Neural cell (in vitro differentiated cells): Measurements from ENCODE around the gene KCTD19. TPM values are rescaled to one million over a fixed set of nuclear protein-coding genes. Genes with fewer than 3 reads are reported as not detected.
A peak's percentile ranks its signal among the peaks of the same experiment; 100 is the strongest.

Source experiments
- H2AFZ ChIP-seq: fragments of 200-600, 300-800 bp; sonication (generic), shearing (Covaris generic); 2 replicates; pipeline ENCODE4 v1.6.0; 2014; ENCODE audit warnings: low read depth, mild to moderate bottlenecking, antibody characterized with exemption, low read length, moderate library complexity
- H3F3A ChIP-seq: fragments of 200-600 bp; shearing (Covaris generic); 2 replicates; pipeline ENCODE4 v1.6.1; 2016; ENCODE audit warnings: mild to moderate bottlenecking, moderate library complexity, mixed read lengths, antibody characterized with exemption, low read length; ENCODE audit not compliant: insufficient read depth, poor library complexity, severe bottlenecking
- H3K27ac ChIP-seq: fragments of 200-600, 300-800 bp; sonication (generic), shearing (Covaris generic); 2 replicates; pipeline ENCODE4 v1.5.1; 2014; ENCODE audit warnings: mild to moderate bottlenecking, low read length, moderate library complexity
- H3K27me3 ChIP-seq: fragments of 300-800, 200-600 bp; sonication (generic), shearing (Covaris generic); 2 replicates; pipeline ENCODE4 v1.6.0; 2014; ENCODE audit warnings: mild to moderate bottlenecking, low read depth, low read length, moderate library complexity; ENCODE audit not compliant: insufficient read depth
- H3K36me3 ChIP-seq: fragments of 300-800, 200-600 bp; sonication (generic), shearing (Covaris generic); 2 replicates; pipeline ENCODE4 v1.5.1; 2014; ENCODE audit warnings: mild to moderate bottlenecking, antibody characterized with exemption, low read length, moderate library complexity; ENCODE audit not compliant: insufficient read depth
- H3K4me2 ChIP-seq: fragments of 300-800, 200-600 bp; sonication (generic), shearing (Covaris generic); 2 replicates; pipeline ENCODE4 v1.6.0; 2014; ENCODE audit warnings: mild to moderate bottlenecking, low read length
- H3K4me3 ChIP-seq: fragments of 300-800, 200-600 bp; sonication (generic), shearing (Covaris generic); 2 replicates; pipeline ENCODE4 v1.5.1; 2014; ENCODE audit warnings: mild to moderate bottlenecking, low read length, moderate library complexity
- H3K79me2 ChIP-seq: fragments of 200-600 bp; shearing (Covaris generic); replicated peaks from 2 replicates; pipeline ENCODE4 v1.6.0; 2014; ENCODE audit warnings: mild to moderate bottlenecking, low read length, moderate library complexity; ENCODE audit not compliant: insufficient read depth
- H3K9ac ChIP-seq: fragments of 300-800, 200-600 bp; sonication (generic), shearing (Covaris generic); 2 replicates; pipeline ENCODE4 v1.6.1; 2016; ENCODE audit warnings: mild to moderate bottlenecking, low read length, mixed read lengths
- H3K9me2 ChIP-seq: fragments of 200-600 bp; shearing (Covaris generic); 2 replicates; pipeline ENCODE4 v1.6.1; 2016; ENCODE audit warnings: mild to moderate bottlenecking, low read length, mixed read lengths; ENCODE audit not compliant: insufficient read depth
- H3K9me3 ChIP-seq: fragments of 200-600, 300-800 bp; sonication (generic), shearing (Covaris generic); 2 replicates; pipeline ENCODE4 v1.6.1; 2016; ENCODE audit warnings: mild to moderate bottlenecking, mixed run types, low read length, moderate library complexity, mixed read lengths
- H4K20me1 ChIP-seq: fragments of 200-600 bp; shearing (Covaris generic); 2 replicates; pipeline ENCODE4 v1.6.1; 2016; ENCODE audit warnings: mild to moderate bottlenecking, mixed run types; ENCODE audit not compliant: insufficient read depth
- EP300 ChIP-seq: fragments of 450-650 bp; conservative IDR thresholded peaks from 2 replicates; pipeline ENCODE4 v1.6.1; 2014; ENCODE audit warnings: antibody characterized with exemption, mild to moderate bottlenecking, moderate library complexity; ENCODE audit not compliant: poor library complexity, severe bottlenecking
- EZH2 ChIP-seq: fragments of 200-600, 300-800 bp; shearing (Covaris generic), sonication (generic); IDR thresholded peaks from 2 replicates; pipeline ENCODE4 v1.6.1; 2014; ENCODE audit warnings: antibody characterized with exemption, low read length, borderline replicate concordance, mild to moderate bottlenecking; ENCODE audit not compliant: insufficient read depth, poor library complexity, severe bottlenecking
- MXI1 ChIP-seq: fragments of 450-650 bp; conservative IDR thresholded peaks from 2 replicates; pipeline ENCODE4 v1.6.1; 2014; ENCODE audit warnings: antibody characterized with exemption, mild to moderate bottlenecking; ENCODE audit not compliant: poor library complexity, severe bottlenecking
- POLR2AphosphoS5 ChIP-seq: IDR thresholded peaks from 2 replicates; pipeline ENCODE4 v1.6.1; 2012
- RAD21 ChIP-seq: fragments of 450-650 bp; conservative IDR thresholded peaks from 2 replicates; pipeline ENCODE4 v1.6.1; 2014; ENCODE audit warnings: antibody characterized with exemption, mild to moderate bottlenecking, moderate library complexity
- SMC3 ChIP-seq: fragments of 450-650 bp; conservative IDR thresholded peaks from 2 replicates; pipeline ENCODE4 v1.6.1; 2014; ENCODE audit warnings: antibody characterized with exemption, mild to moderate bottlenecking, moderate library complexity; ENCODE audit not compliant: poor library complexity
- TAF1 ChIP-seq: IDR thresholded peaks from 2 replicates; pipeline ENCODE4 v1.6.1; 2012; ENCODE audit warnings: low read depth
- polyA plus RNA-seq: library from polyadenylated mRNA; depleted of rRNA; stranded (reverse); fragments of >200 nt; gene quantifications from 2 replicates; pipeline ENCODE4 v1.2.3, GENCODE V29; 2014
- TF ChIP-seq, protein P1 (sequence below): fragments of 450-650 bp; IDR thresholded peaks from 2 replicates; pipeline ENCODE4 v1.5.1; 2014; ENCODE audit warnings: antibody characterized with exemption, mild to moderate bottlenecking, moderate library complexity; ENCODE audit not compliant: poor library complexity, severe bottlenecking
- TF ChIP-seq, protein P2 (sequence below): IDR thresholded peaks from 2 replicates; pipeline ENCODE4 v1.6.1; 2012; ENCODE audit warnings: borderline replicate concordance

KCTD19 gene
- polyA plus RNA-seq, 1 donor from 2014 or later, result 0.45 TPM

DNA sequence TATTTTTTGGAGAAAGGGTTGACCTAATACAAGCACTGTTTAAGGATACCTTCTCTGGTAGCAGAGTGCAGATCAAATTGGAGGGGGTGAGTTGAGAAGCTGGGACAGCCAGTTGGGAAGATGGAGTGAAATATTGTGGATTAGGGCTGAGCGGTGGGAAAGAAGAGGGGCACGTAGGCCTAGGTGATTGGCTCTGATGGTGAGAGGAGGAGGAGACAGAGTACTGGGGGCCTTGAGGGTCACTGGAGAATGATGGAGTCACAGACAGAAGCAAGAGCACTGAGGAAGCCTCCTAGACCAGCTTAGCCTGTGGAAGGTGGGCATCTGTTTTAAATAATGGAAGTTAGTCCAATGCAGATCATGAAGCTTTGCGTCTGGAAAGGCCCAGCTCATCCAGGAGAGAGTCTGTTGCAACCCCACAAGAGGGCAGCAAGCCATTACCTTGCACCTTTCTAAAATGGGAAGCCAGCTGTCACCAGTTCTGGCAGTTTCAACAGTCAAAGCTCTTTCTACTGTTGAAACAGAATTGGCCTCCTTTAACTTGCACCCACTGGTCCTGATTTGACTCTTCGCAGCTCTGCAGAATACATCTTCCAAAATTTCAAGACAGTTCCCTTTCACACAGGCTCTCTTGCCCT lies 66.0 kb downstream of the KCTD19 start:
- H3F3A ChIP-seq, result no peaks in the 10 kb centered on the region
- TF ChIP-seq RAD21 (peak; percentile 56), SMC3 (peak; percentile 52), MXI1 (no peak)
- TF ChIP-seq, protein P1, sequence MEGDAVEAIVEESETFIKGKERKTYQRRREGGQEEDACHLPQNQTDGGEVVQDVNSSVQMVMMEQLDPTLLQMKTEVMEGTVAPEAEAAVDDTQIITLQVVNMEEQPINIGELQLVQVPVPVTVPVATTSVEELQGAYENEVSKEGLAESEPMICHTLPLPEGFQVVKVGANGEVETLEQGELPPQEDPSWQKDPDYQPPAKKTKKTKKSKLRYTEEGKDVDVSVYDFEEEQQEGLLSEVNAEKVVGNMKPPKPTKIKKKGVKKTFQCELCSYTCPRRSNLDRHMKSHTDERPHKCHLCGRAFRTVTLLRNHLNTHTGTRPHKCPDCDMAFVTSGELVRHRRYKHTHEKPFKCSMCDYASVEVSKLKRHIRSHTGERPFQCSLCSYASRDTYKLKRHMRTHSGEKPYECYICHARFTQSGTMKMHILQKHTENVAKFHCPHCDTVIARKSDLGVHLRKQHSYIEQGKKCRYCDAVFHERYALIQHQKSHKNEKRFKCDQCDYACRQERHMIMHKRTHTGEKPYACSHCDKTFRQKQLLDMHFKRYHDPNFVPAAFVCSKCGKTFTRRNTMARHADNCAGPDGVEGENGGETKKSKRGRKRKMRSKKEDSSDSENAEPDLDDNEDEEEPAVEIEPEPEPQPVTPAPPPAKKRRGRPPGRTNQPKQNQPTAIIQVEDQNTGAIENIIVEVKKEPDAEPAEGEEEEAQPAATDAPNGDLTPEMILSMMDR, result peak; percentile 51

DNA sequence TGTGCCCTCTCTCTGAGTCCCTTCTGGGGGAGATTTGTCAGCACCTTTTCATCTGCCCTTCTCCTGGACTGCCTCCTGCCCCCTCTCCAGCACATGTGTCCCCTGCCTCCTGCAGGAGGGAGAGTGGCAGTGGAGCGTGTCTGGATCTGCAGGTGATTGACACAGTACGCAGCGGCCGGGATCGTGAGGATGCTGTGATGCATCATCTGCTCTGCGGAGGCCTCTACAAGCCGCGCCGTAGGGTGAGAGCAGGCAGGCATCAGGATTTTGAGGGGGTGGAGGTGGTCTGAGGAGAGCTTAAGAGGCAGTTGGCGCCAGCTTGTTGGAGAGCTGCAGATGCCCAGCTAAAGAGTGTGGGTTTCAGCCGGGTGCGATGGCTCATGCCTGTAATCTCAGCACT lies 66.8 kb downstream of the KCTD19 start:
- Histone ChIP-seq H3K9me2 (no peaks in the 10 kb centered on the region), H3K9me3 (no peaks in the 10 kb centered on the region), H3F3A (no peaks in the 10 kb centered on the region), H3K4me2 (no peak overlapping the region), H3K27me3 (no peaks in the 10 kb centered on the region), H3K9ac (no peak overlapping the region), H3K36me3 (no peaks in the 10 kb centered on the region), H3K4me3 (no peak overlapping the region), H3K79me2 (no peaks in the 10 kb centered on the region), H2AFZ (no peak overlapping the region), H4K20me1 (no peaks in the 10 kb centered on the region), H3K27ac (no peak overlapping the region)
- TF ChIP-seq POLR2AphosphoS5 (no peak), EP300 (no peak), TAF1 (no peak), SMC3 (no peak), RAD21 (no peak), EZH2 (no peak), MXI1 (no peak)
- TF ChIP-seq, protein P1, result no peak
- TF ChIP-seq, protein P2, sequence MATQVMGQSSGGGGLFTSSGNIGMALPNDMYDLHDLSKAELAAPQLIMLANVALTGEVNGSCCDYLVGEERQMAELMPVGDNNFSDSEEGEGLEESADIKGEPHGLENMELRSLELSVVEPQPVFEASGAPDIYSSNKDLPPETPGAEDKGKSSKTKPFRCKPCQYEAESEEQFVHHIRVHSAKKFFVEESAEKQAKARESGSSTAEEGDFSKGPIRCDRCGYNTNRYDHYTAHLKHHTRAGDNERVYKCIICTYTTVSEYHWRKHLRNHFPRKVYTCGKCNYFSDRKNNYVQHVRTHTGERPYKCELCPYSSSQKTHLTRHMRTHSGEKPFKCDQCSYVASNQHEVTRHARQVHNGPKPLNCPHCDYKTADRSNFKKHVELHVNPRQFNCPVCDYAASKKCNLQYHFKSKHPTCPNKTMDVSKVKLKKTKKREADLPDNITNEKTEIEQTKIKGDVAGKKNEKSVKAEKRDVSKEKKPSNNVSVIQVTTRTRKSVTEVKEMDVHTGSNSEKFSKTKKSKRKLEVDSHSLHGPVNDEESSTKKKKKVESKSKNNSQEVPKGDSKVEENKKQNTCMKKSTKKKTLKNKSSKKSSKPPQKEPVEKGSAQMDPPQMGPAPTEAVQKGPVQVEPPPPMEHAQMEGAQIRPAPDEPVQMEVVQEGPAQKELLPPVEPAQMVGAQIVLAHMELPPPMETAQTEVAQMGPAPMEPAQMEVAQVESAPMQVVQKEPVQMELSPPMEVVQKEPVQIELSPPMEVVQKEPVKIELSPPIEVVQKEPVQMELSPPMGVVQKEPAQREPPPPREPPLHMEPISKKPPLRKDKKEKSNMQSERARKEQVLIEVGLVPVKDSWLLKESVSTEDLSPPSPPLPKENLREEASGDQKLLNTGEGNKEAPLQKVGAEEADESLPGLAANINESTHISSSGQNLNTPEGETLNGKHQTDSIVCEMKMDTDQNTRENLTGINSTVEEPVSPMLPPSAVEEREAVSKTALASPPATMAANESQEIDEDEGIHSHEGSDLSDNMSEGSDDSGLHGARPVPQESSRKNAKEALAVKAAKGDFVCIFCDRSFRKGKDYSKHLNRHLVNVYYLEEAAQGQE, result no peak

More for the DNA sequence above, 66.0 kb downstream of the KCTD19 start:
- Histone ChIP-seq H3K4me3 (no peak overlapping the region), H3K9ac (no peak overlapping the region), H3K27ac (no peak overlapping the region), H2AFZ (no peak overlapping the region), H3K36me3 (no peaks in the 10 kb centered on the region), H3K27me3 (no peaks in the 10 kb centered on the region), H3K9me3 (no peaks in the 10 kb centered on the region), H3K9me2 (no peaks in the 10 kb centered on the region), H3K79me2 (no peaks in the 10 kb centered on the region), H3K4me2 (no peak overlapping the region), H4K20me1 (no peaks in the 10 kb centered on the region)
